ENCODE results near the gene SSR1. TPM values are rescaled to one million over a fixed set of nuclear protein-coding genes. Genes with fewer than 3 reads are reported as not detected.

Gene SSR1
- total and polyA plus RNA-seq, 2 donors from 2014 or later = 40.4 to 163 TPM

GRCh38 chr6:7309050-7309449 is 3.9 kb downstream of the SSR1 start:
- intact Hi-C loops (cut with DNase I) = no loop called here
- no peak for TF ChIP-seq CTCF (IDR thresholded peaks at IDR 0.05; ENCODE audit: borderline replicate concordance, extremely low read depth, insufficient read depth)
- Histone ChIP-seq H3K4me1 (ENCODE audit: control insufficient read depth in 2 of 3, insufficient read depth in 2 of 3, low read depth in 1 of 3, low read length in 3 of 3) (no peaks in the 10 kb centered on the region), H3K9me3 (ENCODE audit: control insufficient read depth in 2 of 3, insufficient read depth in 1 of 3, low read length in 3 of 3) (no peaks in the 10 kb centered on the region), H3K36me3 (ENCODE audit: control insufficient read depth in 2 of 3, insufficient read depth in 3 of 3, low read length in 3 of 3) (peaks cover 3 to 39% (median 6%) of the 10 kb centered on the region in 3 donors), H3K4me3 (ENCODE audit: low read length in 3 of 3) (no peak overlapping the region), H3K27ac (ENCODE audit: low read depth in 2 of 2, low read length in 2 of 2) (no peak overlapping the region), H3K9ac (ENCODE audit: low read length in 3 of 3) (no peak overlapping the region), H3K27me3 (ENCODE audit: control insufficient read depth, insufficient read depth, low read length) (no peaks in the 10 kb centered on the region)
- DNase-seq = no peak
- FAIRE-seq = no peak

GRCh38 chr6:7307533-7307932 is 5.5 kb downstream of the SSR1 start:
- H3K4me1 ChIP-seq (ENCODE audit: control insufficient read depth in 2 of 3, insufficient read depth in 2 of 3, low read depth in 1 of 3, low read length in 3 of 3) = no peaks in the 10 kb centered on the region
- no peaks in the 10 kb centered on the region for H3K27me3 ChIP-seq (ENCODE audit: control insufficient read depth, insufficient read depth, low read length)
- peaks cover 3 to 39% (median 6%) of the 10 kb centered on the region in 3 donors for H3K36me3 ChIP-seq (ENCODE audit: control insufficient read depth in 2 of 3, insufficient read depth in 3 of 3, low read length in 3 of 3)
- no peaks in the 10 kb centered on the region for H3K9me3 ChIP-seq (ENCODE audit: control insufficient read depth in 2 of 3, insufficient read depth in 1 of 3, low read length in 3 of 3)
- H3K27ac ChIP-seq (ENCODE audit: low read depth in 2 of 2, low read length in 2 of 2) = no peak overlapping the region
- TF ChIP-seq CTCF (IDR thresholded peaks at IDR 0.05; ENCODE audit: borderline replicate concordance, extremely low read depth, insufficient read depth) = no peak
- FAIRE-seq (no peak), DNase-seq (no peak)
- intact Hi-C loops (cut with DNase I) = no loop called here
- H3K4me3 ChIP-seq (ENCODE audit: low read length in 3 of 3) = no peak overlapping the region
- no peak overlapping the region for H3K9ac ChIP-seq (ENCODE audit: low read length in 3 of 3)

- no peaks in the 10 kb centered on the region for H3K9me3 ChIP-seq (ENCODE audit: control insufficient read depth in 2 of 3, insufficient read depth in 1 of 3, low read length in 3 of 3)
- TF ChIP-seq CTCF (IDR thresholded peaks at IDR 0.05; ENCODE audit: borderline replicate concordance, extremely low read depth, insufficient read depth) = no peak
- H3K27me3 ChIP-seq (ENCODE audit: control insufficient read depth, insufficient read depth, low read length) = no peaks in the 10 kb centered on the region
- intact Hi-C loops (cut with DNase I) = no loop called here
- no peak overlapping the region for H3K27ac ChIP-seq (ENCODE audit: low read depth in 2 of 2, low read length in 2 of 2)
- no peak overlapping the region for H3K9ac ChIP-seq (ENCODE audit: low read length in 3 of 3)
- no peaks in the 10 kb centered on the region for H3K4me1 ChIP-seq (ENCODE audit: control insufficient read depth in 2 of 3, insufficient read depth in 2 of 3, low read depth in 1 of 3, low read length in 3 of 3)
- DNase-seq (no peak), FAIRE-seq (no peak)
- no peak overlapping the region for H3K4me3 ChIP-seq (ENCODE audit: low read length in 3 of 3)
- peaks cover 6 to 52% (median 17%) of the 10 kb centered on the region in 3 donors for H3K36me3 ChIP-seq (ENCODE audit: control insufficient read depth in 2 of 3, insufficient read depth in 3 of 3, low read length in 3 of 3)
Measured at GRCh38 chr6:7304821-7305220, 8.2 kb downstream of the SSR1 start.

GRCh38 chr6:7301702-7302101 is 11.3 kb downstream of the SSR1 start:
- Histone ChIP-seq H3K9me3 (ENCODE audit: control insufficient read depth in 2 of 3, insufficient read depth in 1 of 3, low read length in 3 of 3) (no peaks in the 10 kb centered on the region), H3K4me1 (ENCODE audit: control insufficient read depth in 2 of 3, insufficient read depth in 2 of 3, low read depth in 1 of 3, low read length in 3 of 3) (no peaks in the 10 kb centered on the region), H3K4me3 (ENCODE audit: low read length in 3 of 3) (no peak overlapping the region), H3K36me3 (ENCODE audit: control insufficient read depth in 2 of 3, insufficient read depth in 3 of 3, low read length in 3 of 3) (peaks cover 4 to 47% (median 24%) of the 10 kb centered on the region in 3 donors), H3K27me3 (ENCODE audit: control insufficient read depth, insufficient read depth, low read length) (no peaks in the 10 kb centered on the region), H3K9ac (ENCODE audit: low read length in 3 of 3) (no peak overlapping the region), H3K27ac (ENCODE audit: low read depth in 2 of 2, low read length in 2 of 2) (no peak overlapping the region)
- intact Hi-C loops (cut with DNase I) = no loop called here
- FAIRE-seq (no peak), DNase-seq (no peak)
- no peak for TF ChIP-seq CTCF (IDR thresholded peaks at IDR 0.05; ENCODE audit: borderline replicate concordance, extremely low read depth, insufficient read depth)

Data from kidney (tissue), 14 donors.